Activated naive CD4-positive, alpha-beta T cell (primary cell): ENCODE results near the gene BLCAP.
"Not testable (repeated sequence)": the region's sequence is repeated elsewhere in the genome, so short reads cannot be mapped to it uniquely, and the experiment has no call there.

Source experiments
- DNase-seq, 4 experiments: peaks; one replicate each; lab custom pipeline; 2025; lab: John Stamatoyannopoulos, UW

Gene BLCAP

DNA sequence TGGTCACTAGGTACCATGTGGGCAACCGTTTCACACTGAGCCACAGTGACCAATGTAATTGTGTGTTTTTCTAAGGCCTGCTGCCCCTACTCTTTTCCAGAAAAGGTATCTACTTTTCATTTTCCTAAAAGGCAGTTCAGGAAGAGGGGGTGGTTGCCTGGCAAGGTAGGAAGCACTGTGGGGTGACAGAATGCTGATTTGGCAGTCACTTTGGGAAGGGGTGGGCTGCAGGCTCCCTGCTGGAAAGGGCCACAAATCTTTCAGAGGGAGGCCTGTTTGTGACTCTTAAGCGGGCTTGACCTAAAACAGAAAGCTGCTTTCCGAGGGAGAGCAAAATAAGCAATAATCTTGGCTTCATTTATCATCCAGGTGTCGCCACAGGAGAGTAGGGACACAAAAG, 11.8 kb downstream of the BLCAP start:
- DNase-seq, result no peak

GRCh38 chr20:37513779-37514359, 13.8 kb downstream of the BLCAP start:
- DNase-seq, result no peak

GRCh38 chr20:37511610-37512275, 15.9 kb downstream of the BLCAP start:
- DNase-seq, result no peak

DNA sequence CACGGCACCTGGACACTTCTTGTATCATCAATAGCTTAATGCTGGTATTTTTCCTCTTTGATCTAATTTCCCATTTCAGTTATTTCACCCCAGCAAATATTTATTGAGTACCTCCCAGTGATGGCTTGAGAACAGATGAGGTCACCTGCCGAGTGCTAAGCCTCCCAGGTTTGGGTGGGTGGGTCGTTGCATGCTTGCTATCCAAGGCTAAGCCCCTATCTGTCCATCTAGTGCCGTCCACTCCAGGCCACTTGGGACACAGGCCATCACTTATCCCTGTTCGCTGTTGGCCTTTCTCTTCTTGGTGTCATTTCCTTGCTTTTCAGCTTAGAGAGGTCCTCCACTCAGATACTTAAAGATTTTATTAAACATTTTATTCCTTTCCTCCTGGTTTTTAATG, 17.4 kb downstream of the BLCAP start:
- no peak for DNase-seq

DNA sequence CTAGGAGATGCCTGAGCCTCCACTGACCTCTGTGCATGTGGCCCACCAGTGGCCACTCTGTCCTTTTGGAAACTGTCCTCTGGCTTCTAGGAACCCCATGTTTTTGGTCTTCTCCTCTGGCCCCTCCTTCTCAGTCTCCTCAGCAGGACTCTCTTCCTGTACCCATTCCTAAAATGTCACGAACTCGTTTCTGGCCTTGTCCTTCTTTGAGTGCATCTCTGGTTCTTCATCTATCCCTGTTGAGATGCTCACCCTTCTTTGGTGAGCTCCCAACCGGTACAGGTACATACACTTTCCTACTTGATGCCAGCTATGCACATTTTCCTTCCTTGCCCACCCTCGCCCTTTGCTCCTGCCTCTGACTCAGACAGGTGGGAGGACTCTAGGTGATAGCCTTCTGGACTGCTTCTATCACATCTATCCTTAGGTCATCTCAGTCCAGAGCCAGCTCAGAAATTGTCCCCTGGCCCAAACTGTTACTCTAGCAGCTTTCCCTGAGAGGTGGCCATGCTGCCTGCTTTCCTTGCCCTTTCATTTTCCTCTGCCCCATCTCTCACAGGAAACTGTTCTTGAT, 21.4 kb downstream of the BLCAP start:
- DNase-seq, result no peak

DNA sequence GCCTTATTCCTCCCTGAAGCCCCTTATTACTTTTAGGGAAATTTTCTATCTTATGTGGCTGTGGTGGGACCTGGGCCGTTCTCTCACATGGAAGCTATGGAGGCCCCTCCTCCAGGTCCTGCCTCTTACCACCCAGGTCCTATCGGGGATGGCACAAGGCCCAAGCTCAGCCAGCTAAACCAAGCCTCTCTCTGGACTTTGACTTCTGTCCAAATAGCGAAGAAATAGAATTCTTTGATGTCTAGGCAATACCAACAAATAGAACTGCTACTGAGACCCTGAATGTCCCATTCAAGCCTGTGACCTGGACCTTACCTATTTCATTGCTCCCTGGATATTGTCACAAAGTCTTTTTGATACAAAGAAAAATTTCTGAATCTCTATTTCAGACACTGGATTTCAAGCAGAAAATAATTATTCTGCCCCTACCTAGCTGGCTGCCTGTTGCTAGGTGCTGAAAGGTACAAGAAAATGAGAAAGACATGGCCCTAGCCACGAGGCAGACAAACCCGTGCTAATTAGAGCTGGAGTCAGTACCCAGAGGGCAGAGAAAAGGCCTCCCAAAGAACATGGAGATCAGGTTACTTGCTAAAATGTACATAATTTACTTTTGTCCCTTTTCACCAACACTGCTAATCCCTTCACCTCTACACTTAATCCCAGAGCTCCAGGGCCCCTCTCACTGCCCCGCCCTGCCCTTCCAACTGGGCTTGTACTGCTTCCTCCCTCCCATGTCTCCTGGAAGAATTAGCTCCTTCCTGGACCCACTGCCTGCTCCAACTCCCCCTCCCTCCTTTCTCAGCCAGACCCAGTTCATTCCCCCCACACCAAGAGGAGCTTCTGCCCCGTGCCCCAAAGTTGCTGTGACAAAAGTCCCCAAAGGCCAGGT, 22.2 kb downstream of the BLCAP start:
- no peak for DNase-seq

- no peak for DNase-seq
These were observed 23.1 kb downstream of the BLCAP start for GRCh38 chr20:37504404-37505096.

- no peak for DNase-seq
These were observed 24.3 kb downstream of the BLCAP start for GRCh38 chr20:37503256-37503927.

DNA sequence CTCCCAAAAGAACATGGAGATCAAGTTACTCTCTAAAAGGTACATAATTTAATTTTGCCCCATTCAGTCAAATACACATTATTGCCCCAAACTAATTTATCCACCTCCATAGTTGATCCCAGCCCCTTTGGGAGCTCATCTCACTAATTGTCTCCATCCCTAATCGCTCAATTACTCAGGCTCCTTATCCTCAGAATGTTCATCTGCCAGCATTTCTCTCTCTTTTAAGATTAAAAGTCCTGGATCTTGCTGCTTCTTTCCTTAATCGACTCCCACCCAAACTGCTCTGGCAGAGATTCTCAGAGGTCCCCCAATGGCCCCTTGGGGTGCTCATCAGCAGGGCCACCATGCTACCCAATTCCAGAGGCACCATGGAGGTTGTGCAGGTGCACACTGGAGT, 25.0 kb downstream of the BLCAP start:
- DNase-seq, result no peak

- no peak for DNase-seq
These were observed 25.7 kb downstream of the BLCAP start for GRCh38 chr20:37501940-37502339.

- no peak for DNase-seq
These were observed 27.4 kb downstream of the BLCAP start for GRCh38 chr20:37500311-37500710.

DNA sequence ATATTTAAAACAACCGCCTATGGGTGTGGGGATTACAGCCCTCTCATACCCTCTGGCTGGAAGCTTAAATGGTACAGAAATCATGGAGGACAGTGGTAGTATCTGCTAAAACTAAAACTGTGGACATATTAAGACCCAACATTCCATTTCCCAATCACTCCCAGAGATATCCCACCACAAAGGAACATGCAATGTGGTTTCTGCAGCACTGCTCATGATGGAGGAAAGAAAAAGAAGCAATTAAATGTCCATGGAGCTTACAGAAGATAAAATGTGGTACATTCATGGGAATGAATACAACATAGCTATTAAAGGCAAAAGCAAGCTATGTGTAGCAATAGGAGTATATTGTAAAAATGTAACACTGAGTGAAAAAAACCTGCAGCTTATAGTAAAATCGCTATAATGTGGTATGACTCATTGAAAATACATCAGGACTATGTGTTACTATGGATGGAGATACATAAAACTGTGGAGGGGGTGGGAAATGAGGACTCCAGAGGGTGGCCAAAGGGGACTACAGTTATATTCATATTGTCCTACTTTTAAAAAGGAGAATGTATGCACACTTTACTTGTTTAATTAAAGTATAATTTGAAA, 29.5 kb downstream of the BLCAP start:
- no peak for DNase-seq

DNA sequence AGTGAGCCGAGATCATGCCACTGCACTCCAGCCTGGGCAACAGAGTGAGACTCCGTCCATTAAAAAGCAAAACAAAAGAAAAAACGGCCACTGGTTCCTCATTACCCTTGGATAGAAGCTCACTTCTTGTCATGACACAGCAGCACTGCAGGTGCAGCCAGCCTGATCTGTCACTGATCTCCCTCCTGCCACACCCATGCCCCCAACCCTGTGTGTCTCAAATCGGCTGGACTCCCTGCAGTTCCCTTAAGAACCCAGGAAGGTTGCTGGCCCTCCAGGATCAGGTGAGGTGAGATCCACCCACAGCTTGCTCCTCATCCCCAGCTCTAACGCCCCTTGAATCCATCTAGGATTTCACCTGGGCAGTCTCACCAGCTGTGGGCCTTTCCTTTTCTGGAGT, 32.9 kb downstream of the BLCAP start:
- DNase-seq, result no peak

DNA sequence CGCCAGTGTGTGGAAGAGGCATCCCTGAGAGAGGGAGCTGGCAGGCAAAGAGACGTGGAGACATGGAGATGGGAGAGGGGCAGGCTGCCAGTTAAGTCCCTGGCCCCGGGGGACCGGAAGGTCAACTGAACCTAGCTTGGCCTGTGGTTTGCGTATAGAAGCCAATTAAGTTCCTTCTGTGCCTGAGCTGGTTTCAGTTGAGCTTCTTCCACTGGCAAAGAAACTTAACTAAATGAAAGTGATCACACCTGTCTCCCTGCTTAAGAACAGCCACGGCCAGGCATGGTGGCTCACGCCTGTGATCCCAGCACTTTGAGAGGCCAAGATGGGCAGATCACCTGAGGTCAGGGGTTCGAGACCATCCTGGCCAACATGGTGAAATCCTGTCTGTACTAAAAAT, 33.4 kb downstream of the BLCAP start:
- DNase-seq, result no peak

GRCh38 chr20:37492945-37493344, 34.7 kb downstream of the BLCAP start:
- no peak for DNase-seq

GRCh38 chr20:37492096-37492625, 35.5 kb downstream of the BLCAP start:
- DNase-seq, result no peak

- no peak for DNase-seq
These were observed 36.9 kb downstream of the BLCAP start for GRCh38 chr20:37490663-37491350.

DNA sequence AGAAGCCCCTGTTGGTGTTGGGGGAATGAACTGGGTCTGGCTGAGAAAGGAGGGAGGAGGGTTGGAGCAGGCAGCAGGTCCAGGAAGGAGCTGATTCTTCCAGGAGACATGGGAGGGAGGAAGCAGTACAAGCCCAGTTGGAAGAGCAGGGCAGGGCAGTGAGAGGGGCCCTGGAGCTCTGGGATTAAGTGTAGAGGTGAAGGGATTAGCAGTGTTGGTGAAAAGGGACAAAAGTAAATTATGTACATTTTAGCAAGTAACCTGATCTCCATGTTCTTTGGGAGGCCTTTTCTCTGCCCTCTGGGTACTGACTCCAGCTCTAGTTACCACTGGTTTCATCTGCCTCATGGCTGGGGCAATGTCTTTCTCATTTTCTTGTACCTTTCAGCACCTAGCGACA, 41.5 kb downstream of the BLCAP start:
- DNase-seq, result not testable (repeated sequence)

GRCh38 chr20:37484331-37484730, 43.3 kb downstream of the BLCAP start:
- no peak for DNase-seq

DNA sequence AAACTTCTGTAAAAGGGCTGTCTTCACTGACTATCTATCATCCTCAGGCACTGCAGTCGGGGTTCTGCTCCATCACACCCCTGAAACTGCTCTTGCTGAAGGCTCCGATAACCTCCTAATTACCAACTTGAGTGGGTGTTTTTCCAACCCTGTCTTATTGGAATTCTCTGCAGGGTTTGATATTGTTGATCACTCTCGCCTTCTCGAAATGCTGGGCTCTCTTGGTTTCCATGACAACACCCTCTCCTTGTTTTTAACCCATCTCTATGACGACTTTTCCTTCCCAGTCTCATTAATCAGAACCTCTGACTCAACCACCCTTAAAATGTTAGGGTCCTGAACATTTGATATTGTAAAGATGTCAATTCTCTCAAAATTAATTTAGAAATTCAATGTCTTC, 46.1 kb downstream of the BLCAP start:
- DNase-seq, result no peak
